COLO668 (cell line): ENCODE data around the gene CELF2.

Experiments
- DNase-seq: peaks from one replicate; lab custom pipeline; 2025; ENCODE audit not compliant: unreplicated experiment; lab: John Stamatoyannopoulos, UW

CELF2 gene

DNA sequence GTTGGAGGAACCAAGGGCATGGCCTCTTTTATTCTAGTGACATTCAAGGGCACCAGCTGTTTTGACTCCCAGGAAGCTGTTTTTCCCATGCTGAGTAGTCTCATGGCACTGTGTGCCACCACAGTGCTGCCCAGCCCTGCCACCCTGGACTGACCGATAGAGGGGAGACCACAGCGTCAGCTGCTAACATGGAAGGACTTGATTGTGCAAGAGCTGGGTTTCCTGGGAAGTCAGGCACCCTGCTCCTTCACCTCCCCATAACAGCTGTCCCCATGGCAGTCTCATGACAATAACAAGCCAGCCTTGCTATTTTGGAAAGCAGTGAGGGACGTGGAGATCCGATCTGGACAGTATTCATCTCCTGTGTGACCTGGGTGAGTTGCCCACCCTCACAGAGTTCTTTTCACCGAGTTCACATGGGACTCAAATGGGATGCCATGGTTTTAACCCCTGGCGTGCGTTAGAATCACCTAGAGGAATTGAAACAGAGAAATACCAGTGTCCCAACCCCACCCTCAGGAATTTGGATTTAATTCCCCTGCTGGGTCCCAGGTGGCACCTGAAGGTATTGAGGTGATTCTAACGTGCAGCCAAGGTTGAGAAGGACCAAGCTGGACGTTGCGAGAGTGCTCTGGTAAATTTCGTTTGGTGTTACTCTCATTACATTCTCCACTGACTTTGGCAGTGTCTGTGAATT lies 174.8 kb downstream of the CELF2 start:
- no peak for DNase-seq

DNA sequence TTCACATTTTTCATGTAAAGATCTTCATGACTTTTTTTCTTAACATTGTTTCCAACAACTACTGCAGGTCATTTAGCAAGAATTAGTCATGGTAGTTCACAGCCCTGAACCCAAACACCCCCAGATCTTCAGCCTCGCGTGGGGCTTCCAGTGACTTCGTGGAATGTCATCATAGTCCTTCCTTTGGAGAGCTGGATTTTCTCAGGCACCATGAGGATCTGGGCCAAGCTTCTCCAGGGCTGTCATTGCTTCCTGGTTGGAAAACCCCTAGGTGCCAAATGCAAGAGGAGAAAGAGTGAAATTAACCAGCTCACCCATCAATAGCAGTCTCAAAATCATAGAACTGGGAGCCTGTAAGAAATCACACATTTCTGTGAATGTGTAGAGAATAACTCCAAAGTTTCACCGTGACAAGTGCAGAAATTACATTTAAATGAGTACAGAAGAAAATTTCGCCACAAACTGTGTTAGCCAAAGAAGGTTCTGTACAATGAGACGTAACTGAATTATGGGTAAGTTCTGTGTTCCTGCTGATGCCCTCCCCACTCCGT lies 175.4 kb downstream of the CELF2 start:
- no peak for DNase-seq

DNA sequence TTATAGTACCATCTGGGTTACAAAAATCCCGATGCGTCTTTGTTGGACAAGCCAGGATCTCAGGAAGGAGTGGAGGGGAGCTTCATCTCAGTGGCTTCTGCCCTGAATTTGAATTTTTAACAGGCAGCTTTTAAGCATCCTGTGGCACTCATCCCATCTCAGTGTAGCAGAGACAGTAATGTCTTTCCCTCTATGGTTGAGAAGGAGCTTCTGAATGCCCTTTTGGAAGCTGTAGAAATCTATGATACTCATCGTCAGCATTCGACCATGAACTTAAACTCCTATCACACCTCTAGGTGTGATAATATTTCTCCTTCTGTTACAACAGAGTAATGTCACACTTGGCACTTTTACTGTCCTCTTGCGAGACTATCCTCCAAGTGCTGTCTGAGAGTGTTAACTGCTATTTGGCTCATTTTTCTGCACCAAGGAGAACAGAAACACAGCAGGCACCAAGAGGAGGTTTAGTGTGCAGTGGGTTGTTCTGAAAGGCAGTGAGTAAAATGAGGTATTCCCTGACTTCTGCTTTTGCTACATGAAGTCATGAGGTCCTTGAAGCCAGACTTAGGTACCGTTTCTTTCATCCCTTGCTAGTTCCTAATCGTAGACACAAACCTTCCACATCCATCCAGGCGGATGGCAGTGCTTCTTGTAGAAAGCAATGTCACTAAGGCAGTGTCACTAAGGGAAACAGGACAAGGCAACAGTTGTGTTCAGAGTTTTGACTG lies 177.4 kb downstream of the CELF2 start:
- DNase-seq: no peak

DNA sequence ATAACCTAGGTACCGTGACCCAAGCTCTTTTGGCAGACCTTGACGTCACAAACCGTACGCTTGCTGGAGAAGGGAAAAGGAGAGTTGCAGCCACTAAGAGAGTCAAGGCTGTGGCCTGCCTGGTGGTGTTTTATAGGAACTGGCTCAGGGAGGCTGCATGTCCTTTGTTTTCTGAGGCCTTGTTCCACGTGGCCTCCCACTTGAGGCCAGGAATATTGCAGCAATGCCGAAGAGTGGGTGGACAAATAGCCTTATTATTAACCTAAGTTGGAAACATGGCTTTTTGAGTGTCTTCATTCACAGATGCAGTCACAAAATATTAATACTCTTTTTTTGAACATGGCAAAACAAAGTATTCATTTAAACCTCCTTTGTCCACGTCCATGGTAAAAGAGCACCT lies 178.0 kb downstream of the CELF2 start:
- DNase-seq: no peak

DNA sequence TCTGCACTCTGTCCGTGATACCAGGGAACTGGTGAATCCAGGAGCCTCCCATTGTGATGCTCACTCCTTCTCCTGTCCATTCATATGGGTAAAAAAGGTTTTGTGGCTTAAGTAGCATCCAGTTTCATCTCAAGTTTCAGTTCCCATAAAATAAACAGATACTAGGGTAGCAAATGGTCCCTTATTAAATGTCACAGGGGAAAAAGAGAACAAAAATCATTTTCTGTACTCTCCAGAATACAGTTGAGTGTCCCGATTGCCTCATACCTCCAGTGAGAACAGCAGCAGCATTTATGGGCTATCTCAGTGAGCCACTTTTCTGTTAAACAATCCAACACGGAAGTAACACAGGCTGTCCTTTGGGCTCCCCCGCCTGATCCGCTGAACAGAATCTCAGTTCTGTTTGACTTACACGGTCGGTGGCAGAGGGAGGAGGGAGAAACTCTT lies 179.6 kb downstream of the CELF2 start:
- no peak for DNase-seq

DNA sequence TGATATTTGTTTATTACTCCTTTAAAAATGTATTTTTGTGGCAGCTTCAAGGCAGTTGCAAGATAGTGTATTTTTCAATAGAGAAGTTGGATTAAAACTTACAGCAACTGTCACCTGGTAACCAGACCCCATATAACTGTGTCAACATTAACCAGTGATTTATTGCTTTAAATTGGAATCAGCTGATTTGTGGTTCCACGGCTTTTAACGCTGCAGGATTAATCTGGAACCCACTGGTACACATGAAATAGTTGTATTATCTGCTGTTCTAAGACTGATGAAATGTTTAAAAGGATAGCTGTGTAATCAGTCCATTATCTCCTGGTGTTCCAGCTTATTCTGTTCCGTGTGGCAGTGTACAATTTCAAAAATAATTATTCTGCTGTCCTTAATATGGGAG lies 180.2 kb downstream of the CELF2 start:
- no peak for DNase-seq

DNA sequence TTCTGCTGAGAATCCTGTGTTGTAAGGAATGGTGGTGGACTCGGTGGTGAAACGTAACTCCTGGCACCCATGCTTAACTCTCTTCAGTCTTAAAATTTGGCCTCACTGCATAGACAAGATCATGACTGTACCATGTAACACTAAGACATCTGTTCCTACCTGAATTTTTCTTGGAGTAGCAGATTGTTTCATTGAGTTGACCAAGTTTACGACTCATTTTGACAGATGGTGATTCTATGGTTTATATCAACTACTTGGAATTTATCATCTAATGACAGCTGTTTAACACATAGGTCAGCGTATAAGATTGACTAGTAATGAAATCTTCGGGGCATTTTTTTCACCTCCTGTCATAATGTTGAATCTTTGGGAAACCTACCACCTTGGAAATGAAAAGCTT lies 184.2 kb downstream of the CELF2 start:
- no peak for DNase-seq

DNA sequence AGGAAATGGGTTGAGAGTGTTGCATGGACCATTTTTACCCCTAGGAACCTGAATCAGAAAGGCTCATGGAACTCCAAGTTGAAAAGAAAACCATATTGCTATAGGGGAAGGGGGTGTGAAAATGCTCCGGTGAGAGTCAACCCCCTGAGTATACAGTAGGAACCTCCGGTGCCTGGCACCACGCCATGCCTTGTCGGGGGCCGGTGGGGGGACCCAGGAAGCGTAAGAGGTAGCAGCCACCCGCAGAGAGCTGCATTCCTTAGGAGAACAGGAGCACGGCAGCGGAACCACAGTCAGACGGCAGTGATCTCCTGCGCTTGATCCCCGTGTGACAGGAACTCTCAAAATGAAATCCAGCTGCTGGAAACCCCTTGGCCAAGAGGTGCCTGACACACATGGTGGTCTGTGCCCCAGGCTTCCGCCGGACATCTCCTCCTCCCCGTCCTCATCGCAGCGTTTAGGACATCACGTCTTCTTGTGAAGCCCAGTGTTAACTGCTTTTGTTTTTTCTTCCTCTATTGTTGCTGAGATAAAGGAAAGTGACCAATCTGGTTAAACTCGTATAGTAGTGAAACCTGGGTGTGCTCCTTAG lies 186.8 kb downstream of the CELF2 start:
- no peak for DNase-seq

DNA sequence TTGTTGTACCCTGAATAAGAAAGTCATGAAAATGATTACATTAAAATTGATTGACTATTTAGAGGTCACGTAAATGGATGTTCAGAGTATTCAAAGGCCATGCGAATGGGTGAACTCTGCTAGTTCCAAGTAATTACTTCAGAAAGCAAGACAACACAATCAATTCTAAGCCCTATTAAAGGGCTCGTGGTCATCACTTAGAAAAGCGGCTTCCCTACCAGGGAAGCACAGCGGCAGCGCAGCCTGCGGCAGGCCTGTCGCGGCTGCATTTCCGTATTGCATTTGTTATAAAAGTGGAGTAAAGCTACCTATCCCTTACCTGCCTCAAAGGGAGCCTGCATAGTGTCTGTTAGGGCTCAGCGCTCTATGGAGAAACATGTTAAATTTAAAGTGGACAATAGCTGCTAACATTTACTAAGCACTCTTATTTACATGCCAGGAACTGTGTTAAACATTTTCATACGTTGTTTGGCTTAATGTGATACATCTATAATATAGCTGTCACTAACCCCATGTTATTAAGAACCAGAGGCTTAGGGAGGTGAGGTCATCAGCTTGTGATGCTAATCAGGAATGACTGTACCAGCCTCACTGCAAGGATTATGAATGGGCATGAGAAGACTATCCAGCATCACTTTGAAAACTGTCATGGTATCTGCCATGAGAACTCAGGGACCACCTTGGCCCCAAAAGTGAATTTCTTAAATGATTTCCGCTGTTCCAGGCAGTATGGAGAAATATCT lies 187.5 kb downstream of the CELF2 start:
- DNase-seq: no peak

DNA sequence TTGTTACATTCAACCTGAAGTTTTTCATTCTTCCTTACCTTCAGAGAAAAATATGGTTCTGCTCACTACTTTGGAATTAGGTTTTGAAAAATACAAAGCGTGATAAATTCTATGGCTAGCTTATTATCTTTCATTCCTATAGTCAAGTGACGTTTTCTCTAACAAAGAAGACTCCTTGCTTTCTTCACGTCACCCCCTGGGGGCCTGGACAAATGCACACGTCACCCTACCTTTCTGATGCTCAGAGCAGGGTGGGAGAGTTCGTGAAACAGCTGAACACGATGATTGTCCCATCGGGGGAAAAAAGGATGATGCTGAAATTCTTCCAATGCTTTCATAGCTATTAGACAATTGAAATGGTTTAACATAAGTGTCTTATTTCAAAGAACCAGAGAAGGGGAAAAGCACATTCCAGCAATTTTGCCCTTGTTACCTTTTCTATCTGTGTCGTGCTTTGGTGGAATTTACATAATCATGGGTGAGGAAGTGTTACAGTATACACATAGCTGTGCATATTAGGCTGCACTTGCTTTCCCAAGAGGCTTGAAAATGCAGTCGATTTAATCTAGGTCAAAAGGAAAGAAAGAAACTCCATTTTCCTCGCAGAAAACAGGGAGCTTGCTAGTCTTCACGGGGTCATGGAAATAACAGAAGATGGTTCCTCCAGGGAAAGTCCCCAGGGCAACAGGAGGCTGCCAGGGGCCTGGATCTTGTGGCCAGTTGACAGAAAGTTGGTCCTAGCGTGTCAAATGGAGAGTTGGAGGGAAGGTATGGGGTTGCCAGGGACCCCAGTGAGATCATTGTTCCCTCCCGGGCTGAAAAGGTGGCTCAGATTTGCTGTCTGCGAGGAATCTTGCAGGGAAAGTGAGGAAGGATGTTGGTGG lies 189.2 kb downstream of the CELF2 start:
- no peak for DNase-seq

DNA sequence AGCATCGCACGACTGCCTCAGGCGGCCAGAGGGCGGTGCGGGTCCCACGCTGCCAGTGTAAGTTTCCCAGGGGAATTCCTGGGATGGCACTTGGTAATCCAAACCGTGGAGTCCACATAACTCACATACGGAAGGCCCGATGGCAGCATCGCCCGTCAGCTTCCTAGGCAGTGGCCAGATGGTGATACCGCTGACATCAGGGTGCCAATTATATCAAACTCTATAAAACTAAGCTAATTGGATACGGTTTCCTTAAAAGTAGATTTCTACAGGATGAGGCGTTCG lies 189.8 kb downstream of the CELF2 start:
- DNase-seq: no peak

DNA sequence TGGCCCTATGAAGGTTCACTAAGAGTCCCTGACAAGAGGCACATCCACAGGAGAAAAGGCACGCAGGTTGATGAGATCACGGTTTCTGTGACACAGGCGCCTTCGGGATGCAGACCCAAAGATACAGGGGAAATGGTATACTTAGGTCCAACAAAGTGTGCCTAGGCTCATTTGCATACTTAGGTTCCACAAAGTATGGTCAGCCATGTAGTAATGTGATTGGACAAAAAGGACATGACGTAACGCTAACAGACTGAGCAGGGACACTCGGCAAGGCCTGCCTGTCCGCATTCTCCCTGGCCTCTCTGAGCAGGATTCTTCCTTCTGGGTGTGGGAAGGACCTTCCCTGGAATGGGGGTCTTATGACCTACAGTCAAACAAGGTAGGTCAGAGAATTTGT lies 190.6 kb downstream of the CELF2 start:
- no peak for DNase-seq

DNA sequence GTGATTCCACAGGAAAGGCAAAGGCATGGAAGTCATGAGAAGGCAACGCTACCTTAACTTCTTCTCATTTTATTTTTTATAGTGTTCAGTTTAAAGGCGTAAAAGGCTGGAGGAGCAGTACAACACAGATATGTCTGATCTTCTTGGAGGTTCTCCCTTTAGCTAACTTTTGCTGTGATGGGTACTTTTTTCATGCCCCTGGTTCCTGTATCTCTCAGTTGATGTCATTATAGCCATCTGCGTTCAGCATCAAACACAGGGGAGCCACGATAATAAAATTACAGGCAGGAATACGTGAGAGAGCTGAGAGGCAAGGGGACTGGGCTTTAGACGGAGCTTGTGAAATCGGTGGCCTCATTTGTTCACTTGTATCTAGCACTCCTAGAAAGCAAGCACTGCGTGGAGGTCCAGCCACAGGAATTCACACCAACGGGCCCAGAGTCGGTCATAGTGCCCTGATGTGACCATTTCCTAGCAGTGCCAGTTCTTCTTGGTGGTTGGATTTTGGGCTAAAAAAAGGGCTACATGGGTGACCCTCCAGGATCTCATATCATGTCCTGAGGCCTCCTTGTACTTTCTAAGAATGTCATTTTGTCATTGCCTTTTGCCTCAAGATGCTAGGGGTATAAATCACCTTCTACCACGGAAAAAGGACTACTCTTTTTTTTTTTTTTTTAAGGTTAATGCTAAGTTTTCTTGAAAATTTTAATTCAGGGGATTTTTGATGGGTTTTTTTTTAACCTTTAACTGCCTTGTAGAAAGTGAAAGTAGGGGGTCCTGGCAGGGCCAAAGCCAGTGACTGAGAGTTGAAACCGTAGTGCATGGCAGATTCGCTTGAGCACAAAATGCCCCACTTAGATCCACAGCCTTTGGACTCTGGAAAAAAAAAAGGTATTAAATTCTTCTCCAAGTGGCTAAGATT lies 191.5 kb downstream of the CELF2 start:
- no peak for DNase-seq

DNA sequence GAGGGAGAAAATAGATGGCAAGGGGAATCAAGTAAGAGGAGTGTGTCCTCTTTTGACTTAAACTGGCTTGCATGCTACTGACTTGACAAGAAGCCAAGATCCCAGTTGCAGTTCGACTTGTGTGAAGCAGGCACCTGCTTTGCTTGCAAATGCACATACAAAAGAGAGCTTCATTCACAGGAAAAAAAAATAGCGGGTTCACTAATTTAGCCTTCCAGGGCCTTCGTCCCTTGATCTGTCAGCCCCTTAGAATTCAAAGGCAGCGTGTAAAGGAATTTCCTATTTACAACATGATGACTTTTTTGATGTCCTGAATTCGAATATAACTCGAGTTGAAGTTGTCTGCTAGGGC lies 192.1 kb downstream of the CELF2 start:
- DNase-seq: no peak

DNA sequence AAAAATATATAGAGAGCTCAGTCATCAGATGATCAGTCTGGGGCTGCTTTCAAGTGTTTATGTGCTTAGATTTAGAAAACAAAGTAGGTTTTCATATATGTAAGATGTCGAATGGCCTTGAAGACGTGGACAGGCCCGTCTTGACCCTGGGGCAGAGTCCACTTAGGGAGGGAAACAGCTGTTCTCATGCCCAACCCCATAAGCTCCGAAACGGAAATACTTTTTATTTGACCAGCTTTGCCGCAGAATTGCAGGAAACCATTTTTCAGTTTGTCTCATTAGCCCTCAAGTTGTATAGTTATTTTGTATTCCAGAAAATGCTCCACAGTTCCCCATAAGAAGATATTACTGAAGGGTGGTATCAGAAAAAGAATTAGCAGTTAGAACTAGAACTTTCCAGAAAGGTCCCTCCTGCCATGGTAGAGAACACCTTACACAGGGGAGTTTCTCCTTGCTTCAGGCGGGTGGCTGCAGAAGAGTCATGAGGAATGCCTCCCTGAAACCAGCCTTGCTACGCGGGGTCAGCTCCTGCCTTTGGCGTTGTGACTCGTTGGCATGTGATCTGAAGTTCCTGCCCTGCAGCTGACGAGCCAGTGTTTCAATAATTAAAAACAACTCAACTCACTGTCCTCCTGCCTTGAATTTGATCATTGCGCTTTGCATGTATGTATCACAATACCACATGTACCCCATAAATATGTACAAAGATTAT lies 192.7 kb downstream of the CELF2 start:
- no peak for DNase-seq

DNA sequence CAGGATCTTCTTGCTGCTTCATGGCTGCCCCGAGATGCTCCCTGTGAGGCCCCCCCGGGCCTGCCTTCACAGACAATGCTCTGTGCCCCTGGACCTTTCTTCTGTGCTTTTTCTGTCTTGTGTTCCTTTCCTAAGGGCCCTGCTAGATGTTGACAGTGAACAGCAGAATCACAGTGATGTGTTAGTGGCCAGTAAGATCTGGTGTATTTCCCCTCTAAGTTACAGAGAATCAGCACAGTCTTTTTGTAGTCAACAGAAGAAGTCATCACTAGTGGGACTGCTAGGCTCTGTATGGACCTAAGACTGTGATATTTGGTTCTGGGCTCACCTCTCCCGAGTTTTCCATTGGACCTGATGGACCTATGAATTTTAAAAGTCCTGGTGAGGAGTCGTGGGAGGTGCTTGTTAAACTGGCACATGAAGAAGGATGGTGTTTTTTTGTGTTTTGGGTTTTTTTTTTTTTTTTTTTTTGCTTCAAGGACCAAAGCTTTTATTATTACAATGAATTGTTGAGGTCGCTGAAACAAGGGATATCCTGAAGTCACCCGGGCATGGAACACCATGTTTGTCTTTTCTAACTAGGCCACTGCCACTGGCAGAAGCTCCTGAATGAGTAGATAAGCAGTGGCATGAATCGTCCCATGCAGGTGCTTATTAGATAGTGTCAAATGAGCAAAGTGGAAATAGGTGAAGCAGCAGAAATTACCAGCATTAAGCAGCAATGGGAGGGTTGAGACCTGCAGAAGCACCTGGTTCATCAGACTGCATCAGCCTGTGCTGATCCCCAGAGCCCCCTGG lies 194.8 kb downstream of the CELF2 start:
- no peak for DNase-seq

DNA sequence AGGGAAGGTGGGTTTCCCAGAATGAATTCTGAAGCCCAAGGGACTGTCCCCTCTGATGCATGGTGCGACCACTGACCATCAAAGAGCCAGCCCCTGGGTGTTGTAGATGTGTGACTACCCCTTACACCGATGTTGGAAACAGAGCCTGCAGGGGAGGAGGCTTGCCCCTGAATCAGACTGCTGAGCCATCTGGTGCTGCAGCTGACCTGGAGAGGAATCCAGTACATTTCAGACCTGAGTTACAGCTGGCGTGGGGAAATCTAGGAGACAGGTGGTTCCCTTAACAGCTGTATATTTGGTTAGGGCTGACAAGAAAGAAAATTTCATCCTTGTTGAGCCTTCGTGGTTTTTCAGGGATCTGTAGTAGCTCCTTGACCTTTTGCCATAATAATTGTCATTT lies 195.5 kb downstream of the CELF2 start:
- no peak for DNase-seq

DNA sequence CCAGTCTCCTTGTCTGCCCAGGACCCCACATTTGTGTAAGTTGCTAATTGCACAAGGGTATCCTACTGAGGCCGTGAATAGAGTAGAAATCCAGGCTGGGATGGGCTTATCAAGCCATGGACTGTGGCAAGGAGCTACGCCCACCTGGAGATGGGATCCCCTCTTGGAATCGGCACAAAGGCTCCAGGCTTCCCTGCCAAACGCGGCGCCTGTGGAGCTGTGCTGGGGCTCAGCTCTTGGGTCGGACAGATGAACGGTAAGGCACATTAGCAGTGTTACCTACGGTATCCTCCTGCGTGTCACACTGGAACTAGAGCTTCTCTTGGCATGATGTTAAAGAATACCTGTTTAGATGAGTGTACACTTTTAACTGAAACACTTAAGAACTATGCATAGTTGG lies 196.7 kb downstream of the CELF2 start:
- DNase-seq: no peak
